HepG2 (cell line): ENCODE data around the gene MEA1. TPM values are rescaled to one million over a fixed set of nuclear protein-coding genes. Genes with fewer than 3 reads are reported as not detected.

ENCODE experiments used
- FOXJ3 ChIP-seq: sonication (generic); formaldehyde crosslinking; IDR thresholded peaks from 2 replicates; pipeline ENCODE4 v1.4.0; 2020; ENCODE audit warnings: missing genetic modification reagents, mild to moderate bottlenecking, borderline replicate concordance
- RBAK ChIP-seq: sonication (generic); formaldehyde crosslinking; IDR thresholded peaks from 2 replicates; pipeline ENCODE4 v1.5.1; 2020; ENCODE audit warnings: mild to moderate bottlenecking, missing genetic modification reagents
- RCOR2 ChIP-seq: IDR thresholded peaks from 2 replicates; pipeline ENCODE4 v1.6.1; 2016; ENCODE audit warnings: missing biosample characterization, missing genetic modification reagents
- SOX6 ChIP-seq, 2 experiments: fragments of 450-650 bp in 1 of 2; sonication (generic) in 1 of 2; formaldehyde crosslinking in 1 of 2; IDR thresholded peaks; 2 replicates each; pipeline versions ENCODE4 v1.4.0 to v1.6.1; 2017 to 2020; ENCODE audit warnings: antibody characterized with exemption in 1 of 2, mild to moderate bottlenecking in 1 of 2, missing genetic modification reagents in 1 of 2
- SYNCRIP ChIP-seq: fragments of 200-400 bp; formaldehyde crosslinking; IDR thresholded peaks from 2 replicates; pipeline ENCODE4 v1.6.1; 2018; ENCODE audit warnings: mild to moderate bottlenecking, low read depth, low read length; ENCODE audit not compliant: insufficient read depth
- ZBTB20 ChIP-seq: sonication (generic); formaldehyde crosslinking; IDR thresholded peaks from 2 replicates; pipeline ENCODE4 v1.8.1; 2023; ENCODE audit warnings: missing genetic modification reagents, low read depth, mild to moderate bottlenecking, borderline replicate concordance
- ZNF446 ChIP-seq: sonication (generic); formaldehyde crosslinking; IDR thresholded peaks from 2 replicates; pipeline ENCODE4 v1.5.0; 2020; ENCODE audit warnings: mild to moderate bottlenecking, missing genetic modification reagents
- ZNF484 ChIP-seq: sonication (generic); formaldehyde crosslinking; IDR thresholded peaks from 2 replicates; pipeline ENCODE4 v1.5.1; 2020; ENCODE audit warnings: mild to moderate bottlenecking, low read depth, missing genetic modification reagents, borderline replicate concordance
- ZNF598 ChIP-seq: sonication (generic); formaldehyde crosslinking; IDR thresholded peaks from 2 replicates; pipeline ENCODE4 v1.5.1; 2020; ENCODE audit warnings: mild to moderate bottlenecking, missing genetic modification reagents, borderline replicate concordance
- ZNF773 ChIP-seq: sonication (generic); formaldehyde crosslinking; IDR thresholded peaks from 2 replicates; pipeline ENCODE4 v1.4.0; 2020; ENCODE audit warnings: missing genetic modification reagents, borderline replicate concordance
- polyA plus RNA-seq, 8 experiments: library from polyadenylated mRNA; depleted of rRNA in 3 of 8; stranded (reverse) in 7 of 8; unstranded in 1 of 8; fragments of >200 nt; fragmentation: Illumina TruSeq in 4 of 8; extraction: Trizol in 4 of 8; gene quantifications; 2 replicates each; pipeline versions ENCODE4 v1.2.1 to v1.2.3, GENCODE V29; 2011 to 2016; ENCODE audit warnings: low read depth in 4 of 8, missing spikeins in 1 of 8, mixed read lengths in 1 of 8; ENCODE audit not compliant: insufficient read depth in 1 of 8
- total RNA-seq, 5 experiments: library from RNA; depleted of rRNA; stranded (reverse); fragments of >200 nt; fragmentation: Illumina TruSeq; extraction: Trizol; gene quantifications; 2 replicates each; pipeline ENCODE4 v1.2.3, GENCODE V29; 2016; ENCODE audit warnings: low read depth in 1 of 5
- TF ChIP-seq, protein P1 (sequence below): sonication (generic); formaldehyde crosslinking; IDR thresholded peaks from 2 replicates; pipeline ENCODE4 v1.5.1; 2020; ENCODE audit warnings: mild to moderate bottlenecking, missing genetic modification reagents, borderline replicate concordance
- TF ChIP-seq, protein P2 (sequence below): sonication (generic); formaldehyde crosslinking; IDR thresholded peaks from 2 replicates; pipeline ENCODE4 v1.8.1; 2022; ENCODE audit warnings: low read depth, mild to moderate bottlenecking, missing genetic modification reagents
- TF ChIP-seq, protein P3 (sequence below): sonication (generic); formaldehyde crosslinking; IDR thresholded peaks from 2 replicates; pipeline ENCODE4 v1.8.1; 2022; ENCODE audit warnings: mild to moderate bottlenecking, missing genetic modification reagents
- TF ChIP-seq, protein P4 (sequence below): sonication (generic); formaldehyde crosslinking; IDR thresholded peaks from 2 replicates; pipeline ENCODE4 v1.5.1; 2020; ENCODE audit warnings: mild to moderate bottlenecking, moderate library complexity, missing genetic modification reagents
- TF ChIP-seq, protein P5 (sequence below): sonication (generic); formaldehyde crosslinking; IDR thresholded peaks from 2 replicates; pipeline ENCODE4 v1.8.0; 2022; ENCODE audit warnings: missing genetic modification reagents, mild to moderate bottlenecking, moderate library complexity, borderline replicate concordance

Gene MEA1
- total and polyA plus RNA-seq, 2 of the 13 experiments (the other 11 are each of a cell fraction or from before 2014, with no cell fraction given), result 75.6 to 86.2 TPM

DNA sequence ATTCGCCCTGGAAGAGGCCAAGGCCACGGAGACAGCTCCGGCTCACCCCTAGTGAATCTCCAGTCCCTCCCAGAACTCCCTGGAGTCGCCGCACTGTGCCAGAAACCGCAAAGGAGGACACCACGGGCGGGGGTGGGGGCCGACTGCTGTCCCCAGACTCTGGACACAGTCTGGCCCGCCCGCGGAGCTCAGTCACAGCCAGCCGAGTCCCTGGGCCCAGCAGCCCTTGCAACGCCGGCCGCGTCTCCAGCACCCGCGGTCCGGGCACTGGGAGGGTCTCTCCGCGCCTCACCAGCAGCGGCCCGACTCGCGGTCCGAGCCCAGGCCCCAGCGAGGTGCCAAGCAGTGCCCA is 35.3 kb downstream of the MEA1 start (continued):
- TF ChIP-seq, protein P1, sequence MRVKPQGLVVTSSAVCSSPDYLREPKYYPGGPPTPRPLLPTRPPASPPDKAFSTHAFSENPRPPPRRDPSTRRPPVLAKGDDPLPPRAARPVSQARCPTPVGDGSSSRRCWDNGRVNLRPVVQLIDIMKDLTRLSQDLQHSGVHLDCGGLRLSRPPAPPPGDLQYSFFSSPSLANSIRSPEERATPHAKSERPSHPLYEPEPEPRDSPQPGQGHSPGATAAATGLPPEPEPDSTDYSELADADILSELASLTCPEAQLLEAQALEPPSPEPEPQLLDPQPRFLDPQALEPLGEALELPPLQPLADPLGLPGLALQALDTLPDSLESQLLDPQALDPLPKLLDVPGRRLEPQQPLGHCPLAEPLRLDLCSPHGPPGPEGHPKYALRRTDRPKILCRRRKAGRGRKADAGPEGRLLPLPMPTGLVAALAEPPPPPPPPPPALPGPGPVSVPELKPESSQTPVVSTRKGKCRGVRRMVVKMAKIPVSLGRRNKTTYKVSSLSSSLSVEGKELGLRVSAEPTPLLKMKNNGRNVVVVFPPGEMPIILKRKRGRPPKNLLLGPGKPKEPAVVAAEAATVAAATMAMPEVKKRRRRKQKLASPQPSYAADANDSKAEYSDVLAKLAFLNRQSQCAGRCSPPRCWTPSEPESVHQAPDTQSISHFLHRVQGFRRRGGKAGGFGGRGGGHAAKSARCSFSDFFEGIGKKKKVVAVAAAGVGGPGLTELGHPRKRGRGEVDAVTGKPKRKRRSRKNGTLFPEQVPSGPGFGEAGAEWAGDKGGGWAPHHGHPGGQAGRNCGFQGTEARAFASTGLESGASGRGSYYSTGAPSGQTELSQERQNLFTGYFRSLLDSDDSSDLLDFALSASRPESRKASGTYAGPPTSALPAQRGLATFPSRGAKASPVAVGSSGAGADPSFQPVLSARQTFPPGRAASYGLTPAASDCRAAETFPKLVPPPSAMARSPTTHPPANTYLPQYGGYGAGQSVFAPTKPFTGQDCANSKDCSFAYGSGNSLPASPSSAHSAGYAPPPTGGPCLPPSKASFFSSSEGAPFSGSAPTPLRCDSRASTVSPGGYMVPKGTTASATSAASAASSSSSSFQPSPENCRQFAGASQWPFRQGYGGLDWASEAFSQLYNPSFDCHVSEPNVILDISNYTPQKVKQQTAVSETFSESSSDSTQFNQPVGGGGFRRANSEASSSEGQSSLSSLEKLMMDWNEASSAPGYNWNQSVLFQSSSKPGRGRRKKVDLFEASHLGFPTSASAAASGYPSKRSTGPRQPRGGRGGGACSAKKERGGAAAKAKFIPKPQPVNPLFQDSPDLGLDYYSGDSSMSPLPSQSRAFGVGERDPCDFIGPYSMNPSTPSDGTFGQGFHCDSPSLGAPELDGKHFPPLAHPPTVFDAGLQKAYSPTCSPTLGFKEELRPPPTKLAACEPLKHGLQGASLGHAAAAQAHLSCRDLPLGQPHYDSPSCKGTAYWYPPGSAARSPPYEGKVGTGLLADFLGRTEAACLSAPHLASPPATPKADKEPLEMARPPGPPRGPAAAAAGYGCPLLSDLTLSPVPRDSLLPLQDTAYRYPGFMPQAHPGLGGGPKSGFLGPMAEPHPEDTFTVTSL (CRISPR knock-in tag), result no peak
- TF ChIP-seq FOXJ3 (CRISPR knock-in tag) (no peak), ZNF446 (no peak), RCOR2 (CRISPR knock-in tag) (no peak), ZBTB20 (CRISPR knock-in tag) (0 out of 2 replicates have a peak, but pooled peaks have one; percentile 50), ZNF773 (CRISPR knock-in tag) (peak; percentile 41; the same call in 1 of the 2 replicates), SYNCRIP (no peak), RBAK (CRISPR knock-in tag) (no peak), SOX6 (IDR thresholded peaks at IDR 0.05) (no peak), SOX6 (CRISPR knock-in tag; IDR thresholded peaks at IDR 0.05) (no peak), ZNF598 (no peak), ZNF484 (CRISPR knock-in tag) (no peak)
- TF ChIP-seq, protein P2, sequence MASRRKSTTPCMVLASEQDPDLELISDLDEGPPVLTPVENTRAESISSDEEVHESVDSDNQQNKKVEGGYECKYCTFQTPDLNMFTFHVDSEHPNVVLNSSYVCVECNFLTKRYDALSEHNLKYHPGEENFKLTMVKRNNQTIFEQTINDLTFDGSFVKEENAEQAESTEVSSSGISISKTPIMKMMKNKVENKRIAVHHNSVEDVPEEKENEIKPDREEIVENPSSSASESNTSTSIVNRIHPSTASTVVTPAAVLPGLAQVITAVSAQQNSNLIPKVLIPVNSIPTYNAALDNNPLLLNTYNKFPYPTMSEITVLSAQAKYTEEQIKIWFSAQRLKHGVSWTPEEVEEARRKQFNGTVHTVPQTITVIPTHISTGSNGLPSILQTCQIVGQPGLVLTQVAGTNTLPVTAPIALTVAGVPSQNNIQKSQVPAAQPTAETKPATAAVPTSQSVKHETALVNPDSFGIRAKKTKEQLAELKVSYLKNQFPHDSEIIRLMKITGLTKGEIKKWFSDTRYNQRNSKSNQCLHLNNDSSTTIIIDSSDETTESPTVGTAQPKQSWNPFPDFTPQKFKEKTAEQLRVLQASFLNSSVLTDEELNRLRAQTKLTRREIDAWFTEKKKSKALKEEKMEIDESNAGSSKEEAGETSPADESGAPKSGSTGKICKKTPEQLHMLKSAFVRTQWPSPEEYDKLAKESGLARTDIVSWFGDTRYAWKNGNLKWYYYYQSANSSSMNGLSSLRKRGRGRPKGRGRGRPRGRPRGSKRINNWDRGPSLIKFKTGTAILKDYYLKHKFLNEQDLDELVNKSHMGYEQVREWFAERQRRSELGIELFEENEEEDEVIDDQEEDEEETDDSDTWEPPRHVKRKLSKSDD (CRISPR knock-in tag), result no peak
- TF ChIP-seq, protein P3, sequence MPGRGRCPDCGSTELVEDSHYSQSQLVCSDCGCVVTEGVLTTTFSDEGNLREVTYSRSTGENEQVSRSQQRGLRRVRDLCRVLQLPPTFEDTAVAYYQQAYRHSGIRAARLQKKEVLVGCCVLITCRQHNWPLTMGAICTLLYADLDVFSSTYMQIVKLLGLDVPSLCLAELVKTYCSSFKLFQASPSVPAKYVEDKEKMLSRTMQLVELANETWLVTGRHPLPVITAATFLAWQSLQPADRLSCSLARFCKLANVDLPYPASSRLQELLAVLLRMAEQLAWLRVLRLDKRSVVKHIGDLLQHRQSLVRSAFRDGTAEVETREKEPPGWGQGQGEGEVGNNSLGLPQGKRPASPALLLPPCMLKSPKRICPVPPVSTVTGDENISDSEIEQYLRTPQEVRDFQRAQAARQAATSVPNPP, result no peak
- TF ChIP-seq, protein P4, sequence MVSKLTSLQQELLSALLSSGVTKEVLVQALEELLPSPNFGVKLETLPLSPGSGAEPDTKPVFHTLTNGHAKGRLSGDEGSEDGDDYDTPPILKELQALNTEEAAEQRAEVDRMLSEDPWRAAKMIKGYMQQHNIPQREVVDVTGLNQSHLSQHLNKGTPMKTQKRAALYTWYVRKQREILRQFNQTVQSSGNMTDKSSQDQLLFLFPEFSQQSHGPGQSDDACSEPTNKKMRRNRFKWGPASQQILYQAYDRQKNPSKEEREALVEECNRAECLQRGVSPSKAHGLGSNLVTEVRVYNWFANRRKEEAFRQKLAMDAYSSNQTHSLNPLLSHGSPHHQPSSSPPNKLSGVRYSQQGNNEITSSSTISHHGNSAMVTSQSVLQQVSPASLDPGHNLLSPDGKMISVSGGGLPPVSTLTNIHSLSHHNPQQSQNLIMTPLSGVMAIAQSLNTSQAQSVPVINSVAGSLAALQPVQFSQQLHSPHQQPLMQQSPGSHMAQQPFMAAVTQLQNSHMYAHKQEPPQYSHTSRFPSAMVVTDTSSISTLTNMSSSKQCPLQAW, result no peak
- TF ChIP-seq, protein P5, sequence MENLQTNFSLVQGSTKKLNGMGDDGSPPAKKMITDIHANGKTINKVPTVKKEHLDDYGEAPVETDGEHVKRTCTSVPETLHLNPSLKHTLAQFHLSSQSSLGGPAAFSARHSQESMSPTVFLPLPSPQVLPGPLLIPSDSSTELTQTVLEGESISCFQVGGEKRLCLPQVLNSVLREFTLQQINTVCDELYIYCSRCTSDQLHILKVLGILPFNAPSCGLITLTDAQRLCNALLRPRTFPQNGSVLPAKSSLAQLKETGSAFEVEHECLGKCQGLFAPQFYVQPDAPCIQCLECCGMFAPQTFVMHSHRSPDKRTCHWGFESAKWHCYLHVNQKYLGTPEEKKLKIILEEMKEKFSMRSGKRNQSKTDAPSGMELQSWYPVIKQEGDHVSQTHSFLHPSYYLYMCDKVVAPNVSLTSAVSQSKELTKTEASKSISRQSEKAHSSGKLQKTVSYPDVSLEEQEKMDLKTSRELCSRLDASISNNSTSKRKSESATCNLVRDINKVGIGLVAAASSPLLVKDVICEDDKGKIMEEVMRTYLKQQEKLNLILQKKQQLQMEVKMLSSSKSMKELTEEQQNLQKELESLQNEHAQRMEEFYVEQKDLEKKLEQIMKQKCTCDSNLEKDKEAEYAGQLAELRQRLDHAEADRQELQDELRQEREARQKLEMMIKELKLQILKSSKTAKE (CRISPR knock-in tag), result no peak
